AG04450 (cell line): ENCODE results near the gene TMOD3. TPM values are rescaled to one million over a fixed set of nuclear protein-coding genes. Genes with fewer than 3 reads are reported as not detected.
A peak's percentile ranks its signal among the peaks of the same experiment; 100 is the strongest.

Experiments
- CTCF ChIA-PET: fragments of 300-600, 350-600 bp; formaldehyde crosslinking; extraction: SDS; loops from one replicate; lab custom pipeline; 2022; ENCODE audit warnings: antibody characterized with exemption, inconsistent platforms; lab: Charles Lee
- POLR2A ChIA-PET: fragments of 350-600 bp; formaldehyde crosslinking; extraction: SDS; loops from one replicate; lab custom pipeline; 2021; ENCODE audit warnings: antibody characterized with exemption, inconsistent platforms; lab: Yijun Ruan, JAX
- DNase-seq: peaks from one replicate; pipeline ENCODE4 v3.0.0-alpha.2; 2011; ENCODE audit warnings: low read depth, low spot score
- H3K27ac ChIP-seq: one replicate; pipeline ENCODE4 v1.5.1; 2012; ENCODE audit warnings: low read depth, low read length, control low read depth
- H3K27me3 ChIP-seq: one replicate; pipeline ENCODE4 v1.6.0; 2012; ENCODE audit warnings: low read length; ENCODE audit not compliant: control insufficient read depth, insufficient read depth
- H3K4me3 ChIP-seq: 2 replicates; pipeline ENCODE4 v1.5.1; 2011; ENCODE audit warnings: mild to moderate bottlenecking, low read depth, low read length, control low read depth
- H3K9me3 ChIP-seq: 2 replicates; pipeline ENCODE4 v1.5.1; 2012; ENCODE audit warnings: low read length; ENCODE audit not compliant: control insufficient read depth, insufficient read depth
- CTCF ChIP-seq: IDR thresholded peaks from 2 replicates; pipeline ENCODE4 v1.5.1; 2011; ENCODE audit warnings: low read depth, low read length, control low read depth, inconsistent platforms
- polyA plus RNA-seq: library from polyadenylated mRNA; depleted of rRNA; stranded (reverse); fragments of >200 nt; gene quantifications from 2 replicates; pipeline ENCODE4 v1.2.3, GENCODE V29; 2011

The TMOD3 gene
- polyA plus RNA-seq, 1 experiment, result 29.8 TPM

GRCh38 chr15:51878446-51879386 is 49.3 kb downstream of the TMOD3 start:
- ChIA-PET CTCF (interaction anchor here (1.9 kb wide), 1 partner anchor 10 kb away, joined by 7 read pairs; no protein-coding TSS in a partner anchor), POLR2A (interaction anchor here (0.5 kb wide), 1 partner anchor 26 kb away, joined by 5 read pairs; no protein-coding TSS in a partner anchor)
- H3K27me3 ChIP-seq, result no peaks in the 10 kb centered on the region
- no peak overlapping the region for H3K4me3 ChIP-seq
- no peak for DNase-seq
- TF ChIP-seq CTCF, result no peak
- H3K27ac ChIP-seq, result no peak overlapping the region
- no peaks in the 10 kb centered on the region for H3K9me3 ChIP-seq

- Histone ChIP-seq H3K27ac (no peak overlapping the region), H3K4me3 (no peak overlapping the region), H3K9me3 (no peaks in the 10 kb centered on the region), H3K27me3 (no peaks in the 10 kb centered on the region)
- no peak for TF ChIP-seq CTCF
- CTCF ChIA-PET, result interaction anchor here (0.9 to 1.9 kb wide), 2 partner anchors 9 to 229 kb away, joined by 6 to 7 read pairs; no protein-coding TSS in a partner anchor
- POLR2A ChIA-PET, result no interaction called here
- DNase-seq, result no peak
These were observed 50.1 kb downstream of the TMOD3 start for GRCh38 chr15:51879555-51879954.

GRCh38 chr15:51883271-51883837 is 53.9 kb downstream of the TMOD3 start:
- no peak overlapping the region for H3K4me3 ChIP-seq
- H3K9me3 ChIP-seq, result peaks cover 7% of the 10 kb centered on the region; the same call in 1 of the 2 replicates
- TF ChIP-seq CTCF, result no peak
- H3K27me3 ChIP-seq, result no peaks in the 10 kb centered on the region
- CTCF ChIA-PET, result interaction anchor here (0.9 to 2.1 kb wide), 5 partner anchors 22 to 257 kb away, joined by 3 to 7 read pairs (median 4); no protein-coding TSS in a partner anchor
- H3K27ac ChIP-seq, result no peak overlapping the region
- peak; percentile 41 for DNase-seq
- POLR2A ChIA-PET, result interaction anchor here (0.6 to 1.3 kb wide), 3 partner anchors 27 to 53 kb away, joined by 4 to 11 read pairs (median 5); partner anchors contain the start of gene TMOD3

- no peak overlapping the region for H3K4me3 ChIP-seq
- H3K27ac ChIP-seq, result no peak overlapping the region
- H3K9me3 ChIP-seq, result peaks cover 7% of the 10 kb centered on the region; the same call in 1 of the 2 replicates
- POLR2A ChIA-PET, result interaction anchor here (1.3 kb wide), 2 partner anchors 30 to 54 kb away, joined by 5 to 11 read pairs; partner anchors contain the start of gene TMOD3
- TF ChIP-seq CTCF, result no peak
- H3K27me3 ChIP-seq, result no peaks in the 10 kb centered on the region
- DNase-seq, result no peak
- CTCF ChIA-PET, result interaction anchor here (1.4 to 2.1 kb wide), 3 partner anchors 22 to 257 kb away, joined by 3 to 7 read pairs (median 5); no protein-coding TSS in a partner anchor
These were observed 54.6 kb downstream of the TMOD3 start for GRCh38 chr15:51884041-51884440.
